ENCODE data around the gene PAX9. TPM values are rescaled to one million over a fixed set of nuclear protein-coding genes. Genes with fewer than 3 reads are reported as not detected.
A peak's percentile ranks its signal among the peaks of the same experiment; 100 is the strongest.

Gene PAX9
- total RNA-seq, 4 donors from 2014 or later: 0.81 to 5.4 (median 1.3) TPM

GRCh38 chr14:36655963-36656686 is 5.5 kb upstream of the PAX9 start:
- no peak for ATAC-seq
- Histone ChIP-seq H3K9me3 (no peaks in the 10 kb centered on the region), H3K27me3 (peaks cover 100% of the 10 kb centered on the region), H3K4me3 (peak overlapping the region in 1 of 2 donors; percentile 42), H3K36me3 (no peaks in the 10 kb centered on the region), H3K4me1 (peaks cover 0 to 58% (median 26%) of the 10 kb centered on the region in 3 donors), H3K27ac (no peak overlapping the region)
- 9% methylated on average over 4 of the region's 48 CpGs; no CpG with 5 or more reads in 1 of the 2 donors for WGBS, 2 donors (ENCODE audit: low coverage in 1 of 2)
- TF ChIP-seq EP300 (IDR thresholded peaks at IDR 0.05): no peak
- TF ChIP-seq, protein P1, sequence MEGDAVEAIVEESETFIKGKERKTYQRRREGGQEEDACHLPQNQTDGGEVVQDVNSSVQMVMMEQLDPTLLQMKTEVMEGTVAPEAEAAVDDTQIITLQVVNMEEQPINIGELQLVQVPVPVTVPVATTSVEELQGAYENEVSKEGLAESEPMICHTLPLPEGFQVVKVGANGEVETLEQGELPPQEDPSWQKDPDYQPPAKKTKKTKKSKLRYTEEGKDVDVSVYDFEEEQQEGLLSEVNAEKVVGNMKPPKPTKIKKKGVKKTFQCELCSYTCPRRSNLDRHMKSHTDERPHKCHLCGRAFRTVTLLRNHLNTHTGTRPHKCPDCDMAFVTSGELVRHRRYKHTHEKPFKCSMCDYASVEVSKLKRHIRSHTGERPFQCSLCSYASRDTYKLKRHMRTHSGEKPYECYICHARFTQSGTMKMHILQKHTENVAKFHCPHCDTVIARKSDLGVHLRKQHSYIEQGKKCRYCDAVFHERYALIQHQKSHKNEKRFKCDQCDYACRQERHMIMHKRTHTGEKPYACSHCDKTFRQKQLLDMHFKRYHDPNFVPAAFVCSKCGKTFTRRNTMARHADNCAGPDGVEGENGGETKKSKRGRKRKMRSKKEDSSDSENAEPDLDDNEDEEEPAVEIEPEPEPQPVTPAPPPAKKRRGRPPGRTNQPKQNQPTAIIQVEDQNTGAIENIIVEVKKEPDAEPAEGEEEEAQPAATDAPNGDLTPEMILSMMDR (IDR thresholded peaks at IDR 0.05): peak in 1 of 4 experiments; percentile 36

DNA sequence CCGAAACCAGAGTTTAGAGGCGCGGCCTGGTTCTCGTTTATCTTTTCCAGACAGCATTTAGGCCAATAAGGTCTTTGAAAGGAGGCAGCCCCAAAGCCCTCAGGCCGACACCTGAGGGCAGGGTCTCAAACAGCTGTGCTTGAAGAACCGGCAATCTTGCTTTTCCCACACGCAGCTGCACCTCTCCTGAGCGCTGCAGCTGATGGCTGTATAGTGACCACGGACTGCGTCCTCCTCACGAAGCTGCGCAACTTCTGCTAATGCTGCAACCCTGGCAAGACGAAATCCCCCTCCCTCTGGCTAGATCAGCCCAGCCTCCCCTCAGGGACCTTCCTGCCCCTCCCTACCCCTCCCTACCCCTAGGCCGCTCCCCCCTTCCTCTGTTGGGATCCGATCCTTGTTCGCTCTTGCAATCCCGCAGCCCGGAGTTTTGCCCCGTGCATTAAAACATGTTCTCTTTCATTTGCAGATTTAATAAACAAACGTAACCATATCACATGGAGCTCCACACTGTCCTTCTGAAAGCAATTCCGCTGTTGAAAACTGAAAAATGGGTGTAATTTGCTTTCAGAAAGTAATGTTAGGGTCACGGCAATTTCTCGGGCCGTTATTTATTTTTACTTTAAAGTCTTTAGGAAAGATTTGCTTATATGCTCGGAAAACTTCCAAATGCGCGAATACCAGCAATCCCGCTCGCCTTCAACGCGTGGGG is 4.8 kb upstream of the PAX9 start:
- Histone ChIP-seq H3K9me3 (no peaks in the 10 kb centered on the region), H3K4me3 (peak overlapping the region in 1 of 2 donors; percentile 42), H3K4me1 (peaks cover 0 to 65% (median 32%) of the 10 kb centered on the region in 3 donors), H3K27me3 (peaks cover 100% of the 10 kb centered on the region), H3K27ac (no peak overlapping the region), H3K36me3 (no peaks in the 10 kb centered on the region)
- TF ChIP-seq, protein P1 (IDR thresholded peaks at IDR 0.05): no peak
- TF ChIP-seq EP300 (IDR thresholded peaks at IDR 0.05) (no peak), POLR2A (IDR thresholded peaks at IDR 0.05) (no peak), POLR2AphosphoS5 (IDR thresholded peaks at IDR 0.05) (no peak)
- ATAC-seq: no peak
- WGBS, 2 donors (ENCODE audit: low coverage in 1 of 2): 6 to 10% methylated on average over 11 to 19 of the region's 31 CpGs

- no peaks in the 10 kb centered on the region for H3K36me3 ChIP-seq
- H3K27ac ChIP-seq: no peak overlapping the region
- no peaks in the 10 kb centered on the region for H3K9me3 ChIP-seq
- peak overlapping the region in 1 of 2 donors; percentile 42 for H3K4me3 ChIP-seq
- ATAC-seq: no peak
- H3K27me3 ChIP-seq: peaks cover 100% of the 10 kb centered on the region
- no peak for TF ChIP-seq POLR2AphosphoS5 (IDR thresholded peaks at IDR 0.05)
- TF ChIP-seq, protein P1 (IDR thresholded peaks at IDR 0.05): no peak
- no peak for TF ChIP-seq POLR2A (IDR thresholded peaks at IDR 0.05)
- TF ChIP-seq EP300 (IDR thresholded peaks at IDR 0.05): no peak
- peaks cover 0 to 72% (median 39%) of the 10 kb centered on the region in 3 donors for H3K4me1 ChIP-seq
- WGBS, 2 donors (ENCODE audit: low coverage in 1 of 2): 1 to 3% methylated on average over 7 to 26 of the region's 55 CpGs
These were observed 4.1 kb upstream of the PAX9 start for GRCh38 chr14:36657399-36658122.

- Histone ChIP-seq H3K9me3 (no peaks in the 10 kb centered on the region), H3K36me3 (no peaks in the 10 kb centered on the region), H3K4me3 (peak overlapping the region in 1 of 2 donors; percentile 42), H3K27me3 (peaks cover 100% of the 10 kb centered on the region), H3K4me1 (peaks cover 0 to 80% (median 44%) of the 10 kb centered on the region in 3 donors), H3K27ac (no peak overlapping the region)
- ATAC-seq: no peak
- TF ChIP-seq EP300 (IDR thresholded peaks at IDR 0.05) (no peak), POLR2A (IDR thresholded peaks at IDR 0.05) (no peak), POLR2AphosphoS5 (IDR thresholded peaks at IDR 0.05) (no peak)
- TF ChIP-seq, protein P1 (IDR thresholded peaks at IDR 0.05): no peak
- 10% methylated on average over 4 of the region's 55 CpGs; no CpG with 5 or more reads in 1 of the 2 donors for WGBS, 2 donors (ENCODE audit: low coverage in 1 of 2)
These were observed 3.3 kb upstream of the PAX9 start for GRCh38 chr14:36658123-36659009.
